Tibial nerve (tissue), 3 donors: Measurements from ENCODE around the gene ABLIM3.

Experiments used
- CTCF ChIP-seq, 5 experiments: fragments of 200-600 bp in 3 of 5; fragments of 450-650 bp in 2 of 5; sonication (generic) in 3 of 5; IDR thresholded peaks; one replicate each; pipeline ENCODE4 v1.5.1; 2016 to 2019; ENCODE audit warnings: antibody characterized with exemption in 5 of 5, mild to moderate bottlenecking in 3 of 5, moderate library complexity in 2 of 5
- POLR2A ChIP-seq, 2 donors: fragments of 450-650 bp; IDR thresholded peaks; one replicate each; pipeline ENCODE4 v1.6.1; 2017; ENCODE audit warnings: antibody characterized with exemption in 2 of 2, mild to moderate bottlenecking in 2 of 2, moderate library complexity in 2 of 2

- no peak for TF ChIP-seq CTCF (IDR thresholded peaks at IDR 0.05)
- no peak for TF ChIP-seq POLR2A (IDR thresholded peaks at IDR 0.05)
These were observed 27.6 kb upstream of the ABLIM3 start for GRCh38 chr5:149113669-149114068.
